Hematopoietic multipotent progenitor cell treated with erythropoietin and hydrocortisone succinate and interleukin-3 and kit ligand, for 6 days (in vitro differentiated cells): ENCODE measurements around the gene ATP9B.

Experiments
- DNase-seq: peaks from one replicate; pipeline ENCODE4 v3.0.0-alpha.2; 2015

Gene ATP9B

GRCh38 chr18:79068937-79069716 is at the start of gene ATP9B:
ATP9B (plus strand) TSS chr18:79069394; CDS start chr18:79069411, 17 bp downstream.
- peak; percentile 98 for DNase-seq

GRCh38 chr18:79019881-79020280 is 49.3 kb upstream of the ATP9B start:
- no peak for DNase-seq

GRCh38 chr18:79022603-79023002 is 46.6 kb upstream of the ATP9B start:
- DNase-seq: no peak

GRCh38 chr18:79026491-79026890 is 42.7 kb upstream of the ATP9B start:
- DNase-seq: no peak

GRCh38 chr18:79030680-79031079 is 38.5 kb upstream of the ATP9B start:
- no peak for DNase-seq

- no peak for DNase-seq
Measured at GRCh38 chr18:79042276-79042675, 26.9 kb upstream of the ATP9B start.

GRCh38 chr18:79043288-79043687 is 25.9 kb upstream of the ATP9B start:
- no peak for DNase-seq

GRCh38 chr18:79046522-79046921 is 22.7 kb upstream of the ATP9B start:
- no peak for DNase-seq

GRCh38 chr18:79047556-79048244 is 21.5 kb upstream of the ATP9B start:
- no peak for DNase-seq

- no peak for DNase-seq
Measured at GRCh38 chr18:79048245-79048632, 21.0 kb upstream of the ATP9B start.

GRCh38 chr18:79049506-79049905 is 19.7 kb upstream of the ATP9B start:
- DNase-seq: no peak

- no peak for DNase-seq
Measured at GRCh38 chr18:79050005-79050404, 19.2 kb upstream of the ATP9B start.

- no peak for DNase-seq
Measured at GRCh38 chr18:79056827-79057367, 12.3 kb upstream of the ATP9B start.

- DNase-seq: no peak
Measured at GRCh38 chr18:79058007-79058406, 11.2 kb upstream of the ATP9B start.

GRCh38 chr18:79062806-79063205 is 6.4 kb upstream of the ATP9B start:
- no peak for DNase-seq

GRCh38 chr18:79064228-79064627 is 5.0 kb upstream of the ATP9B start:
- no peak for DNase-seq

GRCh38 chr18:79065802-79066201 is 3.4 kb upstream of the ATP9B start:
- DNase-seq: no peak

- DNase-seq: no peak
Measured at GRCh38 chr18:79067611-79068010, 1.6 kb upstream of the ATP9B start.

- peak; percentile 35 for DNase-seq
Measured at GRCh38 chr18:79068341-79068936, 755 bp upstream of the ATP9B start.

GRCh38 chr18:79069717-79070151 is 540 bp downstream of the ATP9B start:
- peak; percentile 40 for DNase-seq

GRCh38 chr18:79070486-79070885 is 1.3 kb downstream of the ATP9B start:
- peak; percentile 33 for DNase-seq

GRCh38 chr18:79071037-79071436 is 1.8 kb downstream of the ATP9B start:
- DNase-seq: peak; percentile 60

- DNase-seq: peak; percentile 13
Measured at GRCh38 chr18:79071503-79072210, 2.5 kb downstream of the ATP9B start.
